Measurements from ENCODE around the gene ENKD1.

DNA sequence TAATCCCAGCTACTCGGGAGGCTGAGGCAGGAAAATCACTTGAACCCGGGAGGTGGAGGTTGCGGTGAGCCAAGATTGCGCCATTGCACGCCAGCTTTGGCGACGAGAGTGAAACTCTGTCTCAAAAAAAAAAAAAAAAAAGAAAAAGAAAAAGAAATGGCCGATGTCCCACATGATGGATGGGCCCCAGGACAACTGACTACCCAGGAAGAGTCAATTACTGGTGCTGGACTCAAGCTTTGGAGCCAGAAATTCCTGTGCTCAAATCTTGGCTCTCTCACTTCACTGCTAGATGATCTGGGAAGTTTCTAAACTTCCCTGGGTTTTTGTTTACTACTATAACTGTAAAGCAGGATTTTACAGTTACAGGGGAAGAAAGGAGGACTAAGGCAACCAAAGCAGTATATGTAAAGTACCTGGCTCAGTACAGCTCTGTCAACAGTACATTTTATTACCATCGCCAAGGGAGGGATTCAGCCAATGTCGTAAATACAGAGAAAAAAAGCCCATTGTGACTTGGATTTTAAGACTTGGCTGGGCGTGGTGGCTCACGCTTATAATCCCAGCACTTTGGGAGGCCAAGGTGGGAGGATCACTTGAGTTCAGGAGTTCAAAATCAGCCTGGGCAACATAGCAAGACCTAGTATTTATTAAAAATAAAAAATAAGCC is 11.9 kb upstream of the ENKD1 start:
- TF ChIP-seq, protein P1, sequence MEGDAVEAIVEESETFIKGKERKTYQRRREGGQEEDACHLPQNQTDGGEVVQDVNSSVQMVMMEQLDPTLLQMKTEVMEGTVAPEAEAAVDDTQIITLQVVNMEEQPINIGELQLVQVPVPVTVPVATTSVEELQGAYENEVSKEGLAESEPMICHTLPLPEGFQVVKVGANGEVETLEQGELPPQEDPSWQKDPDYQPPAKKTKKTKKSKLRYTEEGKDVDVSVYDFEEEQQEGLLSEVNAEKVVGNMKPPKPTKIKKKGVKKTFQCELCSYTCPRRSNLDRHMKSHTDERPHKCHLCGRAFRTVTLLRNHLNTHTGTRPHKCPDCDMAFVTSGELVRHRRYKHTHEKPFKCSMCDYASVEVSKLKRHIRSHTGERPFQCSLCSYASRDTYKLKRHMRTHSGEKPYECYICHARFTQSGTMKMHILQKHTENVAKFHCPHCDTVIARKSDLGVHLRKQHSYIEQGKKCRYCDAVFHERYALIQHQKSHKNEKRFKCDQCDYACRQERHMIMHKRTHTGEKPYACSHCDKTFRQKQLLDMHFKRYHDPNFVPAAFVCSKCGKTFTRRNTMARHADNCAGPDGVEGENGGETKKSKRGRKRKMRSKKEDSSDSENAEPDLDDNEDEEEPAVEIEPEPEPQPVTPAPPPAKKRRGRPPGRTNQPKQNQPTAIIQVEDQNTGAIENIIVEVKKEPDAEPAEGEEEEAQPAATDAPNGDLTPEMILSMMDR (IDR thresholded peaks at IDR 0.05) = no peak
- no peak for TF ChIP-seq EZH2 (IDR thresholded peaks at IDR 0.05; ENCODE audit: borderline replicate concordance, insufficient read depth, low read depth, low read length, poor library complexity, severe bottlenecking)

Data from B cell (primary cell).